ENCODE data around the gene ST3GAL4.

- TF ChIP-seq EZH2phosphoT487 (IDR thresholded peaks at IDR 0.05; ENCODE audit: borderline replicate concordance, low read depth, low read length): no peak
- TF ChIP-seq, protein P1, sequence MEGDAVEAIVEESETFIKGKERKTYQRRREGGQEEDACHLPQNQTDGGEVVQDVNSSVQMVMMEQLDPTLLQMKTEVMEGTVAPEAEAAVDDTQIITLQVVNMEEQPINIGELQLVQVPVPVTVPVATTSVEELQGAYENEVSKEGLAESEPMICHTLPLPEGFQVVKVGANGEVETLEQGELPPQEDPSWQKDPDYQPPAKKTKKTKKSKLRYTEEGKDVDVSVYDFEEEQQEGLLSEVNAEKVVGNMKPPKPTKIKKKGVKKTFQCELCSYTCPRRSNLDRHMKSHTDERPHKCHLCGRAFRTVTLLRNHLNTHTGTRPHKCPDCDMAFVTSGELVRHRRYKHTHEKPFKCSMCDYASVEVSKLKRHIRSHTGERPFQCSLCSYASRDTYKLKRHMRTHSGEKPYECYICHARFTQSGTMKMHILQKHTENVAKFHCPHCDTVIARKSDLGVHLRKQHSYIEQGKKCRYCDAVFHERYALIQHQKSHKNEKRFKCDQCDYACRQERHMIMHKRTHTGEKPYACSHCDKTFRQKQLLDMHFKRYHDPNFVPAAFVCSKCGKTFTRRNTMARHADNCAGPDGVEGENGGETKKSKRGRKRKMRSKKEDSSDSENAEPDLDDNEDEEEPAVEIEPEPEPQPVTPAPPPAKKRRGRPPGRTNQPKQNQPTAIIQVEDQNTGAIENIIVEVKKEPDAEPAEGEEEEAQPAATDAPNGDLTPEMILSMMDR (conservative IDR thresholded peaks at IDR 0.05; ENCODE audit: low read length): no peak
Measured at GRCh38 chr11:126375726-126376125, 20.2 kb downstream of the ST3GAL4 start.

Measured in OCI-LY7 (cell line).